IMR-90 (cell line): Measurements from ENCODE around the gene POLR3K. TPM values are rescaled to one million over a fixed set of nuclear protein-coding genes. Genes with fewer than 3 reads are reported as not detected.

Source experiments
- ATAC-seq: fragments of 200-7000 bp; cut with Tn5 transposase; 2 replicates; pipeline ENCODE4 v1.9.1; 2020; ENCODE audit warnings: low read depth, mild to moderate bottlenecking, moderate library complexity
- BruUV-seq: library from RNA; stranded (reverse); fragments of 400-500 nt; replicated peaks from 2 replicates; lab custom pipeline; 2021; lab: Mats Ljungman, UMichigan
- CTCF ChIA-PET: fragments of 300-600 bp; formaldehyde crosslinking; extraction: SDS; loops from one replicate; lab custom pipeline; 2021; ENCODE audit warnings: antibody characterized with exemption; lab: Yijun Ruan, JAX
- POLR2A ChIA-PET: fragments of 300-600 bp; sonication (Branson Sonifier 250); formaldehyde crosslinking; loops from one replicate; lab custom pipeline; 2022; ENCODE audit warnings: antibody characterized with exemption; ENCODE audit not compliant: unreplicated experiment; lab: Charles Lee
- DNase-seq: peaks from one replicate; pipeline ENCODE4 v3.0.0; 2013
- H2AFZ ChIP-seq: replicated peaks from 2 replicates; pipeline ENCODE3; 2013; ENCODE audit warnings: low read length, mild to moderate bottlenecking; ENCODE audit not compliant: poor library complexity
- H2AK5ac ChIP-seq: 2 replicates; pipeline ENCODE4 v1.6.1; 2013; ENCODE audit warnings: low read depth, low read length, inconsistent platforms
- H2AK9ac ChIP-seq: replicated peaks from 2 replicates; pipeline ENCODE3; 2013; ENCODE audit warnings: mild to moderate bottlenecking, low read depth, low read length, moderate library complexity; ENCODE audit not compliant: poor library complexity
- H2BK120ac ChIP-seq: 2 replicates; pipeline ENCODE4 v1.6.1; 2013; ENCODE audit warnings: low read depth, low read length, inconsistent platforms
- H2BK15ac ChIP-seq: 3 replicates; pipeline ENCODE4 v1.6.1; 2013; ENCODE audit warnings: low read depth, low read length, inconsistent platforms
- H2BK20ac ChIP-seq: 2 replicates; pipeline ENCODE4 v1.6.1; 2013; ENCODE audit warnings: low read depth, mild to moderate bottlenecking, inconsistent platforms, low read length, moderate library complexity
- H2BK5ac ChIP-seq: 2 replicates; pipeline ENCODE4 v1.6.1; 2013; ENCODE audit warnings: mild to moderate bottlenecking, low read depth, low read length, inconsistent platforms; ENCODE audit not compliant: poor library complexity, severe bottlenecking
- H3K14ac ChIP-seq: replicated peaks from 2 replicates; pipeline ENCODE4 v1.6.1; 2013; ENCODE audit warnings: low read depth, low read length, inconsistent platforms
- H3K18ac ChIP-seq: 2 replicates; pipeline ENCODE4 v1.6.1; 2013; ENCODE audit warnings: low read depth, low read length, control low read depth
- H3K23ac ChIP-seq: 2 replicates; pipeline ENCODE4 v1.6.1; 2013; ENCODE audit warnings: low read depth, low read length, inconsistent platforms
- H3K27ac ChIP-seq: 2 replicates; pipeline ENCODE4 v1.5.1; 2013; ENCODE audit warnings: mild to moderate bottlenecking, control low read depth, low read length; ENCODE audit not compliant: insufficient read depth
- H3K27me3 ChIP-seq: 2 replicates; pipeline ENCODE4 v1.6.1; 2013; ENCODE audit warnings: low read length; ENCODE audit not compliant: control insufficient read depth, insufficient read depth
- H3K36me3 ChIP-seq: 2 replicates; pipeline ENCODE4 v1.6.1; 2013; ENCODE audit warnings: low read length, mixed read lengths; ENCODE audit not compliant: control insufficient read depth, insufficient read depth
- H3K4ac ChIP-seq: 2 replicates; pipeline ENCODE4 v1.6.1; 2013; ENCODE audit warnings: low read depth, low read length, inconsistent platforms
- H3K4me1 ChIP-seq: 2 replicates; pipeline ENCODE4 v1.6.1; 2013; ENCODE audit warnings: low read length, mixed read lengths; ENCODE audit not compliant: control insufficient read depth, insufficient read depth
- H3K4me2 ChIP-seq: 2 replicates; pipeline ENCODE4 v1.6.1; 2013; ENCODE audit warnings: low read depth, mild to moderate bottlenecking, control low read depth, low read length, moderate library complexity
- H3K4me3 ChIP-seq: 2 replicates; pipeline ENCODE4 v1.5.1; 2013; ENCODE audit warnings: low read depth, mild to moderate bottlenecking, control low read depth, low read length, moderate library complexity; ENCODE audit not compliant: insufficient read depth
- H3K56ac ChIP-seq: 2 replicates; pipeline ENCODE4 v1.6.1; 2013; ENCODE audit warnings: low read length, inconsistent platforms; ENCODE audit not compliant: insufficient read depth; ENCODE audit errors: extremely low read depth
- H3K79me1 ChIP-seq, 2 experiments: 2 replicates each; pipeline ENCODE4 v1.6.1; 2013; ENCODE audit warnings: low read length in 2 of 2, inconsistent platforms in 1 of 2, low read depth in 1 of 2
- H3K9ac ChIP-seq: 2 replicates; pipeline ENCODE4 v1.6.1; 2013; ENCODE audit warnings: low read depth, low read length, control low read depth
- H3K9me1 ChIP-seq: 2 replicates; pipeline ENCODE4 v1.6.1; 2013; ENCODE audit warnings: low read length, inconsistent platforms; ENCODE audit not compliant: insufficient read depth
- H3K9me3 ChIP-seq: 2 replicates; pipeline ENCODE4 v1.6.1; 2013; ENCODE audit warnings: low read length; ENCODE audit not compliant: control insufficient read depth, insufficient read depth
- H4K20me1 ChIP-seq: 2 replicates; pipeline ENCODE4 v1.6.1; 2013; ENCODE audit warnings: low read length, inconsistent platforms; ENCODE audit not compliant: insufficient read depth
- H4K5ac ChIP-seq: 2 replicates; pipeline ENCODE4 v1.6.1; 2013; ENCODE audit warnings: mild to moderate bottlenecking, low read depth, low read length, control low read depth
- H4K8ac ChIP-seq, 2 experiments: 2 replicates each; pipeline ENCODE4 v1.6.1; 2013; ENCODE audit warnings: low read depth in 2 of 2, low read length in 2 of 2, control low read depth in 1 of 2, inconsistent platforms in 1 of 2
- H4K91ac ChIP-seq: 2 replicates; pipeline ENCODE4 v1.6.1; 2013; ENCODE audit warnings: low read depth, low read length, inconsistent platforms; ENCODE audit not compliant: insufficient read depth
- BHLHE40 ChIP-seq: fragments of 150-350 bp; IDR thresholded peaks from 2 replicates; pipeline ENCODE4 v1.6.1; 2016; ENCODE audit warnings: mild to moderate bottlenecking, low read depth, low read length
- CHD1 ChIP-seq: IDR thresholded peaks from 2 replicates; pipeline ENCODE4 v1.6.1; 2012; ENCODE audit warnings: low read depth, low read length, improper control_type of control experiment
- ELK1 ChIP-seq: fragments of 150-350 bp; IDR thresholded peaks from 2 replicates; pipeline ENCODE4 v1.6.1; 2016; ENCODE audit warnings: low read depth, mild to moderate bottlenecking, low read length, moderate library complexity, borderline replicate concordance
- FOS ChIP-seq: fragments of 150-350 bp; IDR thresholded peaks from 2 replicates; pipeline ENCODE4 v1.6.1; 2016; ENCODE audit warnings: low read depth, low read length
- MAZ ChIP-seq: IDR thresholded peaks from 2 replicates; pipeline ENCODE4 v1.6.1; 2012; ENCODE audit warnings: low read depth, mild to moderate bottlenecking, low read length, improper control_type of control experiment, moderate library complexity, borderline replicate concordance
- MXI1 ChIP-seq: IDR thresholded peaks from 2 replicates; pipeline ENCODE4 v1.6.1; 2012; ENCODE audit warnings: low read depth, mild to moderate bottlenecking, low read length, moderate library complexity, borderline replicate concordance
- NFE2L2 ChIP-seq: fragments of 150-350 bp; IDR thresholded peaks from 2 replicates; pipeline ENCODE4 v1.6.1; 2016; ENCODE audit warnings: low read depth, mild to moderate bottlenecking, low read length
- POLR2A ChIP-seq: IDR thresholded peaks from 2 replicates; pipeline ENCODE4 v1.6.1; 2012; ENCODE audit warnings: mild to moderate bottlenecking, low read depth, low read length
- RAD21 ChIP-seq: IDR thresholded peaks from 2 replicates; pipeline ENCODE4 v1.6.1; 2012; ENCODE audit warnings: low read length, improper control_type of control experiment
- RCOR1 ChIP-seq: IDR thresholded peaks from 2 replicates; pipeline ENCODE4 v1.6.1; 2012; ENCODE audit warnings: mild to moderate bottlenecking, low read length, improper control_type of control experiment; ENCODE audit not compliant: insufficient replicate concordance
- RFX5 ChIP-seq: IDR thresholded peaks from 2 replicates; pipeline ENCODE4 v1.8.0; 2012; ENCODE audit warnings: low read depth, mild to moderate bottlenecking, low read length, moderate library complexity
- SMC3 ChIP-seq: fragments of 150-350 bp; IDR thresholded peaks from 2 replicates; pipeline ENCODE4 v1.6.1; 2016; ENCODE audit warnings: low read depth, mild to moderate bottlenecking, antibody characterized with exemption, low read length, moderate library complexity
- USF2 ChIP-seq: fragments of 150-350 bp; IDR thresholded peaks from 2 replicates; pipeline ENCODE4 v1.6.1; 2017; ENCODE audit warnings: mild to moderate bottlenecking, antibody characterized with exemption, low read length, low read depth
- WGBS, 2 experiments: methylation state at CpG; one replicate each; pipeline versions ENCODE4 v1.1.5 to v1.1.7; 2013; ENCODE audit warnings: missing lambda C conversion rate in 2 of 2; ENCODE audit not compliant: insufficient read length in 1 of 2; ENCODE audit errors: extremely low coverage in 2 of 2; 5-methylcytosine and 5-hydroxymethylcytosine counted together
- dilution Hi-C: fragments of 300-500 bp; cut with HindIII; formaldehyde crosslinking; loops from one replicate; pipeline ENCODE4 v1.14.3; 2018; ENCODE audit warnings: low sequenced_read_pairs; ENCODE audit not compliant: unreplicated experiment
- in situ Hi-C: fragments of 300-500 bp; cut with MboI; formaldehyde crosslinking; loops from 3 replicates; pipeline ENCODE4 v1.14.3; 2019; ENCODE audit warnings: low sequenced_read_pairs, inconsistent platforms, mixed read lengths
- intact Hi-C: fragments of 100-400 bp; cut with micrococcal nuclease; formaldehyde crosslinking; loops from 2 replicates; pipeline ENCODE4 v1.10.0; 2022
- polyA plus RNA-seq, 3 experiments: library from polyadenylated mRNA; depleted of rRNA; stranded (reverse); fragments of >200 nt; gene quantifications; 2 replicates each; pipeline ENCODE4 v1.2.3, GENCODE V29; 2012; ENCODE audit warnings: low replicate concordance in 1 of 3
- total RNA-seq: library from RNA; depleted of rRNA; stranded (reverse); fragments of >200 nt; gene quantifications from 2 replicates; pipeline ENCODE4 v1.2.3, GENCODE V29; 2012
- TF ChIP-seq, protein P1 (sequence below): conservative IDR thresholded peaks from 2 replicates; pipeline ENCODE4 v1.5.1; 2012; ENCODE audit warnings: mild to moderate bottlenecking, low read depth, low read length, improper control_type of control experiment

Gene POLR3K
- total and polyA plus RNA-seq, 2 of the 4 experiments (the other 2 are of a cell fraction): 9.0 to 39.5 TPM

DNA sequence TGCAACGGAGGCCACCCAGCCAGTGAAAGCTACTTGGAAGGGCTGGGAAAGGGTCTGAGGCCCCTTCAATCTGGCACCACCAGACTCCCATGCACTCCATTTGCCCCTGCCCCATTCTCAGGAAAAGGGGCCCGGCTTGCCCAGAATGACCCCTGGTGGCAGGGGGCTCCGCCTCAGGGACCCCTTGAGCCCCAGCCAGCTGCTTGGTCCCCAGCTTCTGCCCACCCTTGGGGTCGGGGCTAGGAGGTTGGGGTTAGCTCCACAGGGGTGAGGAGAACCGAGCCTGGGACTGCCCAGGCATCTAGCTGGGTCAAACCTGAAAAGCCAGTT is 17.8 kb upstream of the POLR3K start:
- Histone ChIP-seq H3K4me1 (peaks cover 61% of the 10 kb centered on the region), H2BK5ac (peak overlapping the region; percentile 57), H3K18ac (no peak overlapping the region), H3K79me1 (peaks cover 21 to 62% of the 10 kb centered on the region in 2 experiments), H2AK5ac (peak overlapping the region; percentile 72; the same call in 1 of the 2 replicates), H3K14ac (peak overlapping the region; percentile 95; the same call in 1 of the 2 replicates), H3K27me3 (no peaks in the 10 kb centered on the region), H3K4me2 (peak overlapping the region; percentile 68), H4K91ac (peak overlapping the region; percentile 70; the same call in 1 of the 2 replicates), H2BK15ac (0 out of 3 replicates have a peak overlapping the region, but pooled peaks have one; percentile 14), H4K20me1 (peaks cover 56% of the 10 kb centered on the region), H3K4ac (peak overlapping the region; percentile 94), H3K23ac (no peak overlapping the region), H3K36me3 (0 out of 2 replicates have a peak, but pooled peaks cover 2% of the 10 kb centered on the region), H3K4me3 (peak overlapping the region; percentile 72), H3K9me3 (no peaks in the 10 kb centered on the region), H3K9ac (peak overlapping the region; percentile 55), H2BK20ac (no peak overlapping the region; the same call in 1 of the 2 replicates), H4K8ac (peak overlapping the region in 1 of 2 experiments; percentile 76; a peak in 3 of 4 replicates), H2BK120ac (peak overlapping the region; percentile 32), H3K9me1 (peaks cover 22% of the 10 kb centered on the region), H4K5ac (no peak overlapping the region), H3K56ac (no peak overlapping the region), H3K27ac (peak overlapping the region; percentile 87), H2AFZ (peak overlapping the region; percentile 88), H2AK9ac (peak overlapping the region; percentile 97)
- dilution Hi-C loops (no loop called here), intact Hi-C loops (loop anchor here (2.0 kb wide), 1 partner anchor 18 kb away; the partner anchor contains the start of genes POLR3K and SNRNP25), in situ Hi-C loops (no loop called here)
- BruUV-seq: no TSS peak
- ChIA-PET POLR2A (interaction anchor here (0.6 kb wide), 1 partner anchor 279 kb away, joined by 3 read pairs; no protein-coding TSS in a partner anchor), CTCF (interaction anchor here (0.7 to 1.2 kb wide), 2 partner anchors 25 to 26 kb away, joined by 3 to 4 read pairs; no protein-coding TSS in a partner anchor)
- DNase-seq (no peak), ATAC-seq (no peak)
- TF ChIP-seq MAZ (no peak), NFE2L2 (no peak), MXI1 (no peak), RFX5 (no peak), SMC3 (no peak), CHD1 (no peak), USF2 (no peak), POLR2A (no peak), FOS (no peak), RCOR1 (no peak), ELK1 (no peak), BHLHE40 (no peak), RAD21 (no peak)
- TF ChIP-seq, protein P1, sequence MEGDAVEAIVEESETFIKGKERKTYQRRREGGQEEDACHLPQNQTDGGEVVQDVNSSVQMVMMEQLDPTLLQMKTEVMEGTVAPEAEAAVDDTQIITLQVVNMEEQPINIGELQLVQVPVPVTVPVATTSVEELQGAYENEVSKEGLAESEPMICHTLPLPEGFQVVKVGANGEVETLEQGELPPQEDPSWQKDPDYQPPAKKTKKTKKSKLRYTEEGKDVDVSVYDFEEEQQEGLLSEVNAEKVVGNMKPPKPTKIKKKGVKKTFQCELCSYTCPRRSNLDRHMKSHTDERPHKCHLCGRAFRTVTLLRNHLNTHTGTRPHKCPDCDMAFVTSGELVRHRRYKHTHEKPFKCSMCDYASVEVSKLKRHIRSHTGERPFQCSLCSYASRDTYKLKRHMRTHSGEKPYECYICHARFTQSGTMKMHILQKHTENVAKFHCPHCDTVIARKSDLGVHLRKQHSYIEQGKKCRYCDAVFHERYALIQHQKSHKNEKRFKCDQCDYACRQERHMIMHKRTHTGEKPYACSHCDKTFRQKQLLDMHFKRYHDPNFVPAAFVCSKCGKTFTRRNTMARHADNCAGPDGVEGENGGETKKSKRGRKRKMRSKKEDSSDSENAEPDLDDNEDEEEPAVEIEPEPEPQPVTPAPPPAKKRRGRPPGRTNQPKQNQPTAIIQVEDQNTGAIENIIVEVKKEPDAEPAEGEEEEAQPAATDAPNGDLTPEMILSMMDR: no peak
- WGBS, 2 experiments: 33% methylated on average over 1 of the region's 5 CpGs; no CpG with 5 or more reads in 1 of the 2 experiments
